ENCODE results near the gene TSG101. TPM values are rescaled to one million over a fixed set of nuclear protein-coding genes. Genes with fewer than 3 reads are reported as not detected.

TSG101 gene
- total RNA-seq, 2 experiments from 2014 or later = 38.5 to 46.4 TPM

- peak overlapping the region; percentile 11 for H3K27ac Mint-ChIP-seq
- peaks cover 8% of the 10 kb centered on the region for H3K36me3 Mint-ChIP-seq
- H3K4me3 Mint-ChIP-seq = no peak overlapping the region
- H3K4me1 Mint-ChIP-seq = peaks cover 38% of the 10 kb centered on the region
- DNase-seq = no peak
- no peaks in the 10 kb centered on the region for H3K27me3 Mint-ChIP-seq
- no peaks in the 10 kb centered on the region for H3K9me3 Mint-ChIP-seq
Observed at GRCh38 chr11:18522388-18522787, 4.4 kb downstream of the TSG101 start.

- Mint-ChIP-seq H3K9me3 (no peaks in the 10 kb centered on the region), H3K4me1 (peaks cover 38% of the 10 kb centered on the region), H3K27me3 (no peaks in the 10 kb centered on the region), H3K4me3 (no peak overlapping the region), H3K36me3 (peaks cover 6% of the 10 kb centered on the region), H3K27ac (no peak overlapping the region)
- DNase-seq = no peak
Observed at GRCh38 chr11:18521122-18521521, 5.6 kb downstream of the TSG101 start.

- peaks cover 31% of the 10 kb centered on the region for H3K36me3 Mint-ChIP-seq
- no peaks in the 10 kb centered on the region for H3K9me3 Mint-ChIP-seq
- no peaks in the 10 kb centered on the region for H3K27me3 Mint-ChIP-seq
- no peaks in the 10 kb centered on the region for H3K4me1 Mint-ChIP-seq
- H3K27ac Mint-ChIP-seq = no peak overlapping the region
- DNase-seq = no peak
- no peak overlapping the region for H3K4me3 Mint-ChIP-seq
Observed at GRCh38 chr11:18502352-18502751, 24.4 kb downstream of the TSG101 start.

- H3K4me1 Mint-ChIP-seq = no peaks in the 10 kb centered on the region
- peaks cover 30% of the 10 kb centered on the region for H3K36me3 Mint-ChIP-seq
- H3K9me3 Mint-ChIP-seq = no peaks in the 10 kb centered on the region
- H3K4me3 Mint-ChIP-seq = no peak overlapping the region
- DNase-seq = no peak
- H3K27me3 Mint-ChIP-seq = no peaks in the 10 kb centered on the region
- H3K27ac Mint-ChIP-seq = no peak overlapping the region
Observed at GRCh38 chr11:18501629-18502028, 25.1 kb downstream of the TSG101 start.

GRCh38 chr11:18498039-18498438 lies 28.7 kb downstream of the TSG101 start:
- Mint-ChIP-seq H3K27me3 (no peaks in the 10 kb centered on the region), H3K9me3 (no peaks in the 10 kb centered on the region), H3K4me3 (no peak overlapping the region), H3K36me3 (peaks cover 29% of the 10 kb centered on the region), H3K27ac (no peak overlapping the region), H3K4me1 (peaks cover 4% of the 10 kb centered on the region)
- DNase-seq = no peak

- Mint-ChIP-seq H3K4me3 (no peak overlapping the region), H3K36me3 (peaks cover 15% of the 10 kb centered on the region), H3K4me1 (peaks cover 6% of the 10 kb centered on the region), H3K9me3 (no peaks in the 10 kb centered on the region), H3K27ac (peak overlapping the region; percentile 21), H3K27me3 (no peaks in the 10 kb centered on the region)
- DNase-seq = no peak
Observed at GRCh38 chr11:18495703-18496102, 31.0 kb downstream of the TSG101 start.

GRCh38 chr11:18495271-18495670 lies 31.5 kb downstream of the TSG101 start:
- H3K36me3 Mint-ChIP-seq = peaks cover 15% of the 10 kb centered on the region
- peaks cover 6% of the 10 kb centered on the region for H3K4me1 Mint-ChIP-seq
- no peak overlapping the region for H3K4me3 Mint-ChIP-seq
- peak overlapping the region; percentile 21 for H3K27ac Mint-ChIP-seq
- DNase-seq = no peak
- no peaks in the 10 kb centered on the region for H3K27me3 Mint-ChIP-seq
- no peaks in the 10 kb centered on the region for H3K9me3 Mint-ChIP-seq

GRCh38 chr11:18493310-18493709 lies 33.4 kb downstream of the TSG101 start:
- Mint-ChIP-seq H3K27ac (no peak overlapping the region), H3K9me3 (no peaks in the 10 kb centered on the region), H3K4me1 (peaks cover 6% of the 10 kb centered on the region), H3K36me3 (peaks cover 11% of the 10 kb centered on the region), H3K4me3 (no peak overlapping the region), H3K27me3 (no peaks in the 10 kb centered on the region)
- DNase-seq = no peak

GRCh38 chr11:18492888-18493287 lies 33.9 kb downstream of the TSG101 start:
- Mint-ChIP-seq H3K4me3 (no peak overlapping the region), H3K27me3 (no peaks in the 10 kb centered on the region), H3K9me3 (no peaks in the 10 kb centered on the region), H3K4me1 (peaks cover 6% of the 10 kb centered on the region), H3K27ac (no peak overlapping the region), H3K36me3 (peaks cover 15% of the 10 kb centered on the region)
- DNase-seq = no peak

GRCh38 chr11:18491924-18492323 lies 34.8 kb downstream of the TSG101 start:
- H3K4me1 Mint-ChIP-seq = peaks cover 6% of the 10 kb centered on the region
- no peaks in the 10 kb centered on the region for H3K27me3 Mint-ChIP-seq
- no peak overlapping the region for H3K27ac Mint-ChIP-seq
- H3K9me3 Mint-ChIP-seq = no peaks in the 10 kb centered on the region
- H3K36me3 Mint-ChIP-seq = peaks cover 21% of the 10 kb centered on the region
- no peak for DNase-seq
- H3K4me3 Mint-ChIP-seq = no peak overlapping the region

- H3K27me3 Mint-ChIP-seq = no peaks in the 10 kb centered on the region
- no peak overlapping the region for H3K27ac Mint-ChIP-seq
- no peak overlapping the region for H3K4me3 Mint-ChIP-seq
- no peak for DNase-seq
- no peaks in the 10 kb centered on the region for H3K9me3 Mint-ChIP-seq
- H3K36me3 Mint-ChIP-seq = peaks cover 26% of the 10 kb centered on the region
- H3K4me1 Mint-ChIP-seq = peaks cover 10% of the 10 kb centered on the region
Observed at GRCh38 chr11:18490736-18491485, 35.8 kb downstream of the TSG101 start.

- H3K36me3 Mint-ChIP-seq = peaks cover 23% of the 10 kb centered on the region
- no peak overlapping the region for H3K27ac Mint-ChIP-seq
- H3K27me3 Mint-ChIP-seq = no peaks in the 10 kb centered on the region
- peaks cover 7% of the 10 kb centered on the region for H3K4me1 Mint-ChIP-seq
- H3K9me3 Mint-ChIP-seq = no peaks in the 10 kb centered on the region
- H3K4me3 Mint-ChIP-seq = no peak overlapping the region
- DNase-seq = no peak
Observed at GRCh38 chr11:18490319-18490718, 36.4 kb downstream of the TSG101 start.

GRCh38 chr11:18485913-18486528 lies 40.7 kb downstream of the TSG101 start:
- Mint-ChIP-seq H3K27me3 (no peaks in the 10 kb centered on the region), H3K4me1 (peaks cover 6% of the 10 kb centered on the region), H3K9me3 (no peaks in the 10 kb centered on the region), H3K27ac (peak overlapping the region; percentile 67), H3K4me3 (no peak overlapping the region), H3K36me3 (peaks cover 39% of the 10 kb centered on the region)
- no peak for DNase-seq

- Mint-ChIP-seq H3K4me3 (no peak overlapping the region), H3K27ac (no peak overlapping the region), H3K9me3 (no peaks in the 10 kb centered on the region), H3K4me1 (no peaks in the 10 kb centered on the region), H3K36me3 (peaks cover 27% of the 10 kb centered on the region), H3K27me3 (no peaks in the 10 kb centered on the region)
- no peak for DNase-seq
Observed at GRCh38 chr11:18479063-18479462, 47.7 kb downstream of the TSG101 start.

GRCh38 chr11:18472587-18472986 lies 54.2 kb downstream of the TSG101 start:
- no peaks in the 10 kb centered on the region for H3K9me3 Mint-ChIP-seq
- DNase-seq = no peak
- no peak overlapping the region for H3K4me3 Mint-ChIP-seq
- H3K27ac Mint-ChIP-seq = no peak overlapping the region
- peaks cover 2% of the 10 kb centered on the region for H3K36me3 Mint-ChIP-seq
- no peaks in the 10 kb centered on the region for H3K27me3 Mint-ChIP-seq
- peaks cover 4% of the 10 kb centered on the region for H3K4me1 Mint-ChIP-seq

GRCh38 chr11:18471995-18472394 lies 54.7 kb downstream of the TSG101 start:
- Mint-ChIP-seq H3K9me3 (no peaks in the 10 kb centered on the region), H3K36me3 (no peaks in the 10 kb centered on the region), H3K27me3 (no peaks in the 10 kb centered on the region), H3K4me1 (peaks cover 4% of the 10 kb centered on the region), H3K27ac (no peak overlapping the region), H3K4me3 (no peak overlapping the region)
- DNase-seq = no peak
